HG03565 (cell line): Measurements from ENCODE around the gene APOL6.
"Not testable (repeated sequence)": the region's sequence is repeated elsewhere in the genome, so short reads cannot be mapped to it uniquely, and the experiment has no call there.

Experiments used
- ATAC-seq: cut with Tn5 transposase; IDR thresholded peaks from one replicate; pipeline ENCODE4 v1.9.1; 2021; ENCODE audit warnings: mild to moderate bottlenecking, moderate library complexity; ENCODE audit not compliant: unreplicated experiment

Gene APOL6

DNA sequence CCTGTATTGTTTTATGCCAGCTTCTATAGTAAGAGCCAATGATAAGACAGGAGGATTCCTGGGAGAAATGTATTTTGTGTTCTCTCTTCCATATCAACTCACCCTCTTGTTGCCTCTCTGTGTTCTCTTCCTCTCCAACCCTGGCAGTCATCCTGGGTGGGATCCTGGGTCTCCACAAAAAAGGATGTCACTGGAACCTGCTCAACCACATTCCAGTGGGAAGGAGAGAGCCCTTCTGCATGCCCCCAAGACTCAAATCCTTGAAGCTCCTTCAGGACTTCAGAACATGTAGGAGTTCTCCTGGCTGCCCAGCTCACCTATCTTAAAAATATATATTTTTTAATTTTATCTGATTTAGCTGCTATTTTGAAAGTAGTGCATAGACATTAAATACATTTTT is 26.1 kb downstream of the APOL6 start:
- ATAC-seq: no peak

DNA sequence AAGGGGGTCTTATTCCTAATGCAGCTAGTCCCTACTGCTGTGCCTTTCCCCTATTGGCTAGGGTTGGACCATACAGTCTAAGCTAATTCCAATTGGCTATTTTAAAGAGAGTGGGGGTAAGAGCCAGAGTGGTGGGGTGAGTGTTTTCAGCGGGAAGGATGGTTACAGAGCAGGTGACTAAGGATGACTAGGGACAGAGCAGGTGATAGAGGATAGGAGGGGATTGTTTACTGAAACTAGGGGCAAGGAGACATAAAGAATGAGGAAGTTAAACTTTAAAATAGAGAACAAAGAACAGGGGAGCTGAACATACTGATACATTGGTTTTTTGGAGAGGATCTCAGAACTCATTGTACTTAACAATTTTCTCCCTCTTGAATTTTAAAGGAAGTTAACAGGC is 27.8 kb downstream of the APOL6 start:
- not testable (repeated sequence) for ATAC-seq

GRCh38 chr22:35677460-35678187 is 29.4 kb downstream of the APOL6 start:
- ATAC-seq: no peak

GRCh38 chr22:35678836-35679235 is 30.6 kb downstream of the APOL6 start:
- no peak for ATAC-seq

DNA sequence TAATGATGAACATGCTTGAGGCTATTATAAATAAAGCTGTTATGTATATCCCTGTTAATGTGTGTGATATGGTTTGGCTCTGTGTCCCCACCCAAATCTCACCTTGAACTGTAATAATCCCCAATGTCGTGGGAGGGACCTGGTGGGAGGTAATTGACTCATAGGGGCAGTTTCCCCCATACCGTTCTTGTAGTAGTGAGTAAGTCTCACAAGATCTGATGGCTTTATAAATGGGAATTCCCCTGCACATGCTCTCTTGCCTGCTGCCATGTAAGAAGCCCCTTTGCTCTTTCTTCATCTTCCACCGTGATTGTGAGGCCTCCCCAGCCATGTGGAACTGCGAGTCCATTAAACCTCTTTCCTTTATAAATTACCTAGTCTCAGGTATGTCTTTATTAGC is 31.2 kb downstream of the APOL6 start:
- ATAC-seq: not testable (repeated sequence)

DNA sequence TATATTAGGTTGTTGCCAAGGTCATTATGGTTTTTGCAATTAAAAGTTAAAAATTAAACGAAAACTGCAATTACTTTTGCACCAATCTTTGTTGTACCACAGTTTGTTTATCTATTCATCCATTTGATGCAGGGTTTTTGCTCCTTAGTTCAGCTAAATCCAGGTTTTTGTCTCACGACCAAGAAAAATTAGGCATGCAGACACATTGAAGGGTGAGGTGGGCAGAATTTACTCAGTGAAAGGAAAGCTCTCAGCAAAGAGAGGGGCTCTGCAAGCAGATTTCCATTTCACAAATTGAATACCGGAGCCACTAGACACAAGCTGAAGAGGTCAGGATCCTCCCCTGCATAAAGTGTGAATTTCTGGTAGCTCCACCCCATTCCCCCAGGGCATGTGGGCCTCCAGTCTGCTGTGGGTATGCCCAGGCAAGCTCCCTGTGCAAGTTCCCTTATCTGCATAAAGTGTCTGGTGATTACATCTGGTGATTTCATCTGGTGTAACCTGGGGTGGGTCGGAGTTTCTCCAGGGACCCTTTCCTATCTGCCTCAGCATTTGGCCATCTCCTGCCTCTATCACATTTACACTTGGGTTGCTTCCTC is 33.3 kb downstream of the APOL6 start:
- ATAC-seq: no peak

- no peak for ATAC-seq
Measured at GRCh38 chr22:35683560-35683959, 35.3 kb downstream of the APOL6 start.

DNA sequence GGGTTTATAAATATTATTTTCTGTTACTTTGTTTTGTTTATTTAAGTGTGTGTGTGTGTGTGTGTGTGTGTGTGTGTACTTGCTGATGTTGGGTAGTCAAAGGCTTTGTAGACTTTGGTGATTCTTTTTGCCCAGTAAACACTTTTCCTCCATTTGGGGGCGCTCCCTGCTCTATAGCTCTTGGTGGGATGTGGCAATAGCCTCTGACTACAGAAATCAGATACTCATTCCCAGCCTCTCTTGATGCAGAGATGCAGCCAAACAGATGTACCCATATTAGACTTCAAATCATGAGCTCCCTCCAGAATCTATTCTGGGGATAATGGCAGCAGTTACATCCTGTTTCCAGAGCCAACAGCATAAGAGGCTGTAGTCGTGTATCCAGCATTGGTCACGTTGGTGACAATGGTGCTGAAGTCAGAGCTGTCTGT is 36.0 kb downstream of the APOL6 start:
- no peak for ATAC-seq

DNA sequence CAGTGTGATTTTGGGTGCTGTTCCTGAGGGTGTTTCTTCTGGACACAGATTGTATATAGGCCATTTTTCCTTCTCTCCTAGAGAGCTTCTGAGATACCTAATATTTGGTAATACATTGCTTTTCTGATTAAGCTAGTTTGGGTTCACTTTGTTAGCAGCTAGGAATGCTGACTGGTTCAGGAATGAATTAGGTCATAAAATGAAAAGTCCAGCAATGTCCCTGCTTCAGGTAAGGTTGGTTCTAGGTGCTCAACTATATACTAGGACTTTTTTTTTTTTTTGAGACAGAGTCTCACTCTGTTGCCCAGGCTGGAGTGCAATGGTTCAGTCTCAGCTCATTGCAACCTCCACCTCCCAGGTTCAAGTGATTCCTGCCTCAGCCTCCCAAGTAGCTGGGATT is 36.5 kb downstream of the APOL6 start:
- no peak for ATAC-seq

GRCh38 chr22:35685731-35686130 is 37.5 kb downstream of the APOL6 start:
- ATAC-seq: no peak

DNA sequence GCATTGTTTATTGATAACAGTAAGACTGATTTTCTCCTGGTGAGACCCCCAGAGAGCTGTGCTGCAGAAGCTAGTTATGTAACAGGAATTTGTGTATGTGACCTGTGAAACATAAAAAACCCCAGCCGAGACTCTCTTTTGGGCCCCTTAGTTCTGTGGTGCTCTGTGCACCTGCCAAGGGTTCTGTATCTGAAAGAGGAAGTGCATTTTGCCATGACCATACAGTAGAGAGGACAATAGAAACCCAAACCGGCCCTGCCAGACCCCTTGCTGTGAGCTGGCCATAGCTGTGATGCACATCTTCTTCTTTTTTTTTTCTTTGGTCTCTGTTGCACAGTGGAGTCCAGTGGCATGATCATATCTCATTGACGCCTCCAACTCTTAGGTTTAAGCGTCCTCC is 38.1 kb downstream of the APOL6 start:
- no peak for ATAC-seq

DNA sequence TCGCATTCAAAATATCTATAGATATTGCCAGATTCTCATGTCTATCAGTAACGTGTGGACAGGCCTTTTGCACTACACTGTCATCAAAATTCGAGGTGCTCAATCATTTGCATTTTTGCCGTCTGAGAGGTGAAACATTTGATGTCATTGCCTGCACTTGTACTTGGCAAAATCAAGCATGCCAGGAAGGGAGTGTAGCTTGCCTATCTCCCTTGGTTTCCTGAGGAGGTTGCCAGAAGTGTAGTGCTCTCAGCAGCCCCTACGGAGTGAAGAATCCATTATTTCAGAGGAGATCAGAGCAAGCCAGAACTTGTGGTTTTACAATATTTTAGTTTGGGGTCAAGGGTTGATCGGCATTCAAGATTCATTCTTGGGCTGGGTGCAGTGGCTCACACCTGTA is 39.2 kb downstream of the APOL6 start:
- ATAC-seq: no peak

DNA sequence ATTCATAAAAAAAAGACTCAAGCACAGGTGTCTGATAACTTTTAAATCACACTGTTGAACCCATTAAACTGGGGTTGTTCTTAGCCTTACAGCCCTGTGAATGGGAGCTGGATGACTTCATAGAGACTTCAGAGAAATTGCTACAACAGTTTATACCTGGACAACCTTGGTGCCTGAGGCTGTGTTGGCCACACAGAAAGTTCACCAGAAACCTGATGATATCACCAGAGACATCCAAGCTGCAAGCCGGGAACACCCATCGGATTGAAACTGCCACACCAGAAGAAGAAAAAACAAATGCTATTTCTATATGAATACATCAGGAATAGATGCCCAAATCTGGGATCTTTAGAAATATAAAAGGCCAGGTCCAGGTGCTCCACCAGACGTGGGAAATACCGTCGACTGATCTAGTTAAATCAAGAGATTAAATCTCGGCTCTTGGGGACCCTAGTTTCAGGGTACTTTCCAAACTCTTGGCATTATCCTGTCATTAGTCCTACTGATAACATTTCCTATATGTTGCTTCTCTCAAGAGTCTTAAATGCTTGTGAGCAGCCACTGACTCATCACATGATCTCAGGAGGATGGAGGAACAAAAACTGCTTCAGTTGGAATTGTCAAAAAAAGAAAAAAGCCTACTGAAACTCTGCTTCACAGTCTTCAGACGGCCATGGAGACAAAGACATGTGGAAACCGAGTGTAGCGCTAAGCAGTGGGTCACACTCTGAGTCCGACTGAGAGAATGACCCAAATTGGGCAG is 40.8 kb downstream of the APOL6 start:
- no peak for ATAC-seq

GRCh38 chr22:35690001-35690400 is 41.8 kb downstream of the APOL6 start:
- ATAC-seq: no peak

DNA sequence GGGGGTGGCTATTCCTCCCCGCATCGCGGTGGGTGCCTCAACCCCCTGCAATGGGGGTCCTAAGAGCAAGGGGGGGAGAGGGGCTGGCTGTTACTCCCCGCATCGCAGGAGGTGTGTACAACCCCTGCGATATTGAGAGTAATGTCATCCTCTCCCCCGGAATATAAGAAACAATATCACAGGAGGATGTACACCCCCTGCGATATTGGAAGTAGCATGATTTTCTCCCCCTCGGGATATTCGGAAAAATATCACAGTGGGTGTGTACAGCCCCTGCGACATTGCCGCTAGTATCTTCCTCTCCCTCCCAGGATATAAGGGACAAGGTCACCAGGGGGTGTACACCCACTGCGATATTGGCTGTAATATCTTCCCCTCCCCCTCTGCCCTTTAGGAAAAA is 47.0 kb downstream of the APOL6 start:
- ATAC-seq: no peak

DNA sequence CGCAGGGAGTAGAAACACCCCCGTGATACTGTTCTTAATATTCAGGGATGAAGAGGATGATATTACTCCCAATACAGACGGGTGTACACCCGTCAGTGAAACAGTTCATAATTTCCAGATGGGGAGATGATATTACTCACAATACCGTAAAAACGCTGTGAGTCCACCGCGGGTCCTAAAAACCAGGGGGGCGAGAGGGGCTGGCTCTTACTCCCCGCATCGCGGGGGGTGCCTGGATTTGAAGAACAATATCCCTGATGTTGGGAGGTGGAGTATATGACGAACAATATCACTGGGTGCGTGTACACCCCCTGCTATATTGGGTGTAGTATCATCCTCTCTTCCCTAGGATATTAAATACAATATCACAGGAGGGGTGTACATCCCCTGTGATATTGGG is 48.9 kb downstream of the APOL6 start:
- ATAC-seq: no peak

DNA sequence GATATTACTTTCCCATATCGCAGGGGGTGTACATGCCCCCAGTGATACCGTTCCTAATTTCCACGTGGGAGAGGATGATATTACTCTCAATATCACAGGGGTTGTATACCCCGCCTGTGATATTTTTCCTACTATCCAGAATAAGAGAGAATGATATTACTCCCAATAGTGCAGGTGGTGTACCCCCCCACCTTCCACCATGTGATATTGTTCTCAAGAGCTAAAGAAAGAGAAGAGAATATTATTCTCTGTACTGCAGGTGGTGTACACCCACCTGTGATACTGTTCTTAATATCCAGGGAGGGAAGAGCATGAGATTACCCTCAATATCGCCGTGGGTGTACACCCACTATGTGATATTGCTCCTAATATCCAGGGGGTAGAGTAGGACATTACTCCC is 51.6 kb downstream of the APOL6 start:
- not testable (repeated sequence) for ATAC-seq

DNA sequence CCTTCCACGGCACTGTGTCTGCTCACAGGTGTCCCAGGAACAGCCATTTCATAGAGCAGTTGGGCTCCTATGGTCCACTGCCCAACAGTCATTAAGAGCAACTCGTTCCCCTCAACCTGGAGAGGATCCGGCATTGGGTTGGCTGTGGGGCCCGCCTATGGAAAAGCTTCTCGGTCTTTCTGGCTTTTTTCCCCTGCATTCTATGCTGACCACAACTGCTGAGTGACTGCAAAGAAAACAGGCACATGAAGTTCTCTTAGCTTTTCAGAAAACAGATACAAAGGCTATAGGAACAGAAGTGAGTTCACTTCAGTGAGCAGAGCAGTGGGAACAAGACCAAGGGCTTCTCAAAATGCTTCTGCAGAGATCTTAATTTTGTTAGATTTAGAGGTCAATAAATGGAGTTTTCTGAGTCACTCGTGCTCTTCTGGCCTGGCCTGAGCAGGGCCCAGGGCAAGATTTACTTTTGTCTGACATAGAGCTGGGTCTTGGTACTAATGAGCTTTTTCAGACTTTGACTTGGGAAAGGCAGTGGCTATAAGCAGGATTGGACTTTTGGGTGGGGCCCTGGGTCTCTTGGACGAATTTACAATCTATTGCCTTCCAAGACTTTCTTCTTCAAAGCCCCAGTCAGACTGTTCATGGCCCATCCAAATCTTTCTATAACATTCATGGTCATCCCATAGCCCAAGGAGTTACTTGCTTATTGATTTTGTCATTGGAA is 55.8 kb downstream of the APOL6 start:
- ATAC-seq: no peak

- no peak for ATAC-seq
Measured at GRCh38 chr22:35705141-35705540, 56.9 kb downstream of the APOL6 start.

- ATAC-seq: no peak
Measured at GRCh38 chr22:35708453-35708852, 60.2 kb downstream of the APOL6 start.

- no peak for ATAC-seq
Measured at GRCh38 chr22:35708917-35709316, 60.7 kb downstream of the APOL6 start.
